Sigmoid colon (tissue), 4 donors: Measurements from ENCODE around the gene TMEM185B.

Experiments
- CTCF ChIP-seq, 4 experiments: fragments of 450-650 bp in 3 of 4; fragments of 200-600 bp in 1 of 4; IDR thresholded peaks; one replicate each; pipeline ENCODE4 v1.5.1; 2016 to 2019; ENCODE audit warnings: antibody characterized with exemption in 4 of 4, mild to moderate bottlenecking in 3 of 4, moderate library complexity in 2 of 4
- EP300 ChIP-seq, 4 donors: sonication (generic); formaldehyde crosslinking; IDR thresholded peaks; one replicate each; pipeline ENCODE4 v1.6.1; 2017; ENCODE audit warnings: antibody characterized with exemption in 4 of 4
- POLR2A ChIP-seq, 2 donors: fragments of 450-650 bp; IDR thresholded peaks; one replicate each; pipeline ENCODE4 v1.6.1; 2016; ENCODE audit warnings: antibody characterized with exemption in 2 of 2, mild to moderate bottlenecking in 2 of 2, moderate library complexity in 2 of 2
- POLR2AphosphoS5 ChIP-seq, 4 donors: sonication (generic); formaldehyde crosslinking; IDR thresholded peaks; one replicate each; pipeline ENCODE4 v1.6.1; 2017; ENCODE audit warnings: antibody characterized with exemption in 4 of 4

GRCh38 chr2:120210270-120210693, 12.9 kb downstream of the TMEM185B start:
- TF ChIP-seq CTCF (IDR thresholded peaks at IDR 0.05) (no peak), POLR2A (IDR thresholded peaks at IDR 0.05) (no peak), POLR2AphosphoS5 (IDR thresholded peaks at IDR 0.05) (no peak), EP300 (IDR thresholded peaks at IDR 0.05) (no peak)
